Measurements from ENCODE around the gene IQSEC3.

DNA sequence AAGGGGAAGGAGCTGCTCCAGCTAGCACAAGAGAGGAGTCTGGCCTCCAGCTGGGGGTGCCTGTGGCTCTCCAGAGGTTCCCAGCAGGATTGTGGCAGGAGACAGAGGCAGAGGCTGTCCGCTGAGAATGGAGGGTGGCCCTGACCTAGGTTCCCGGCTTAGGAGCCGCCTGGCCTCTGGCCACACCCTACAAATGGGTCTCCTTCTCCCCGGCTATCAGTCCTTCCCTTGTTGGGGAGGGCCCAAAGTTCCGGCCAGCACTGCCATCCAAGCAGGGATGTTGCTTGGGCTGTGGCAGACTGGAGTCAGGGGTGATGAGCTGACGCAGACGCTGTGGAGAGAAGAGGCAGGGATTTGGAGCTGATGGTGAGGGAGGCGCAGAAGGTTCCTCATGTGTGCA, 124.3 kb downstream of the IQSEC3 start:
- no peak for TF ChIP-seq CTCF (IDR thresholded peaks at IDR 0.05 in 2 of 3, conservative IDR thresholded peaks at IDR 0.05 in 1 of 3; ENCODE audit: control insufficient read depth in 2 of 3, extremely low read depth in 1 of 3, insufficient read depth in 1 of 3, low read depth in 3 of 3, low read length in 3 of 3)
- no peak for TF ChIP-seq EZH2 (IDR thresholded peaks at IDR 0.05; ENCODE audit: borderline replicate concordance, control insufficient read depth, low read depth, low read length)
- TF ChIP-seq MAX (IDR thresholded peaks at IDR 0.05; ENCODE audit: low read depth, low read length) = no peak
- TF ChIP-seq ZZZ3 (IDR thresholded peaks at IDR 0.05; ENCODE audit: control insufficient read depth, insufficient read length, low read depth) = no peak
- TF ChIP-seq ASH2L (IDR thresholded peaks at IDR 0.05; ENCODE audit: borderline replicate concordance, low read depth) = no peak
- no peak for TF ChIP-seq ATF2 (IDR thresholded peaks at IDR 0.05; ENCODE audit: low read length)
- no peak for TF ChIP-seq SP1 (IDR thresholded peaks at IDR 0.05; ENCODE audit: low read depth, low read length)
